PFSK-1 (cell line): ENCODE data around the gene FAM151A.

Experiments used
- FOXP2 ChIP-seq: optimal IDR thresholded peaks from 2 replicates; pipeline ENCODE3; 2011; ENCODE audit warnings: borderline replicate concordance, control low read depth, inconsistent platforms; ENCODE audit not compliant: insufficient read depth; ENCODE audit errors: extremely low read length, extremely low read depth
- POLR2AphosphoS5 ChIP-seq: IDR thresholded peaks from 2 replicates; pipeline ENCODE4 v1.6.1; 2012; ENCODE audit warnings: low read depth, mild to moderate bottlenecking, control low read depth, low read length, moderate library complexity
- REST ChIP-seq, 2 experiments: IDR thresholded peaks; 2 replicates each; pipeline versions ENCODE4 v1.6.1 to v1.8.0; 2011 to 2012; ENCODE audit warnings: low read depth in 2 of 2, low read length in 2 of 2, control low read depth in 1 of 2, inconsistent platforms in 1 of 2, mild to moderate bottlenecking in 1 of 2, moderate library complexity in 1 of 2; ENCODE audit not compliant: insufficient read depth in 1 of 2
- SIN3A ChIP-seq: IDR thresholded peaks from 2 replicates; pipeline ENCODE4 v1.6.1; 2012; ENCODE audit warnings: mild to moderate bottlenecking, low read length, moderate library complexity, borderline replicate concordance; ENCODE audit not compliant: insufficient read depth
- TAF1 ChIP-seq: IDR thresholded peaks from 2 replicates; pipeline ENCODE4 v1.6.1; 2012; ENCODE audit warnings: low read length, control low read depth, borderline replicate concordance; ENCODE audit not compliant: insufficient read depth

The FAM151A gene

GRCh38 chr1:54601730-54602129 lies 21.6 kb downstream of the FAM151A start:
- no peak for TF ChIP-seq FOXP2

GRCh38 chr1:54600947-54601721 lies 22.2 kb downstream of the FAM151A start:
- TF ChIP-seq TAF1 (no peak), SIN3A (no peak), POLR2AphosphoS5 (no peak), FOXP2 (no peak), REST (IDR thresholded peaks at IDR 0.05; ENCODE audit: insufficient read depth in 1 of 2, low read depth in 2 of 2, low read length in 2 of 2) (no peak)

GRCh38 chr1:54599211-54599823 lies 24.0 kb downstream of the FAM151A start:
- no peak for TF ChIP-seq SIN3A
- TF ChIP-seq FOXP2: no peak
- TF ChIP-seq TAF1: no peak
- TF ChIP-seq POLR2AphosphoS5: no peak
- no peak for TF ChIP-seq REST (IDR thresholded peaks at IDR 0.05; ENCODE audit: insufficient read depth in 1 of 2, low read depth in 2 of 2, low read length in 2 of 2)

GRCh38 chr1:54597455-54598030 lies 25.8 kb downstream of the FAM151A start:
- TF ChIP-seq POLR2AphosphoS5 (no peak), FOXP2 (no peak), TAF1 (no peak), SIN3A (no peak), REST (IDR thresholded peaks at IDR 0.05; ENCODE audit: insufficient read depth in 1 of 2, low read depth in 2 of 2, low read length in 2 of 2) (no peak)

GRCh38 chr1:54596756-54597155 lies 26.6 kb downstream of the FAM151A start:
- TF ChIP-seq TAF1 (no peak), POLR2AphosphoS5 (no peak), FOXP2 (no peak), SIN3A (no peak), REST (IDR thresholded peaks at IDR 0.05; ENCODE audit: insufficient read depth in 1 of 2, low read depth in 2 of 2, low read length in 2 of 2) (no peak)
